NCI-H510A (cell line): ENCODE results near the gene DAPK1.

Experiments used
- DNase-seq: peaks from one replicate; lab custom pipeline; 2025; lab: John Stamatoyannopoulos, UW

The DAPK1 gene

DNA sequence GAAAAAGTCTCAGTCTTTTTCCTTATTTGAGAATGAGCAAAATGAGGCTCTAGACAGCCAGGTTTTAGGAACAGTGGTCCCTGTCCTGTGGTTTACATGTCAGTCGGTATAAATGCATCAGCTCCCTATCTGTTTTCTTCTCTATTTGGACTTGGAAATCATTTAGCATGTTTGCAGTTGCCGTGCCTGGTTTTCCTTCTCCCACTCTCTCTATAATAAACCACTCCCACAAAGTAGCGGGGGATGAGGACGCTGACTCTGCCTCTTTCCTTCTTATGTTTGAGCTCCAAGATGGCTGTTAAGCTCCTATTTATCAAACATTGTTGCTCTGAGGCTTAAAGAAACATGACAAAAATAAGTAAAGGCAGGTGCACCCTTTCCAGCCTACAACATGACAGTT is 171.1 kb downstream of the DAPK1 start:
- DNase-seq, result no peak

DNA sequence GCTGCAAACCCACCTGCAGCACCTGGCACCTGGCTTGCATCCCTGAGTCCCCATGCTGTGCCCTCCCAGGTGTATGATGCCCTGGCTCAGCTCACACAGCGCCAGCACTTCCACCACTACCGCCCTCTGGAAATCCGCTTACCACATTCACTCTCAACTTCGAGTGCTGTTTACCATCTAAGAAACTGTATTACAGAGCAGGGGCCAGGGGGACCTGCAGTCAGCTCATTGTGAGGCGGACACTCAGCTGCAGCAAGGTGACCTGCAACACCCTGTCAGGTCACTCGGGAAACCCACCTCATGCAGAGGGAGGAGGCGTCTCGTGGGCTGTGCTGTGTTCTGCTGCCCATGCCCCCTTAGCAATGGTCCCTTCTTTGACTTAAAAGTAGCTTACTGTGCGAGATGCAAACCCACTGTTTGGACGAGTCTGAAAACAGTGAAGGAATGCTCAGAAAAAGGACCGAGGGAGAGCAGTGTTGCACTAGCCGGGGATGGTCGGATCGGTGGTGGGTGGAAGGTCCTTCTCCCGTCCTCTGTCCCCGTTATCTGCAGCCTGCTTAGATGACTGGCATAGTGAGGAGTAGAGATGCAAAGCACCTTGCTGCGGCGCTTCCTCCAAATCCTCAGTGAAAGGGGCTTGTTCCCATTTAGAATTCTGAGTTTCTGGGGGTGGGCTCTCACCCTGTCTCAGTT is 173.1 kb downstream of the DAPK1 start:
- DNase-seq, result no peak

DNA sequence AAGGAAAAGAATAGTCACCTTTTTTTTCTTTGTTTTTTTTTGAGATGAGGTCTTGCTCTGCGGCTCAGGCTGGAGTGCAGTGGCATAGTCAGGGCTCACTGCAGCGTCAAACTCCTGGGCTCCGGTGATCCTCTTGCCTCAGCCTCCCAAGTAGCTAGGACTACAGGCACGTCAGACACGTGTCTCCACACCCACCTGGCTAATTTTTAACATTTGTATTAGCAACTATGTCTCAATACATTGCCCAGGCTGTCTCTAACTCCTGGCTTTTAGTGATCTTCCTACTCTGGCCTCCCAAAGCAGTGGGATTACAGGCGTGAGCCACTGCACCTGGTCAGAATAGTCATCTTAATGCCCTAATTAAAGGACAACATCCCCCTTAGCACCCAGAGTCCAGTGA is 173.8 kb downstream of the DAPK1 start:
- DNase-seq, result no peak

DNA sequence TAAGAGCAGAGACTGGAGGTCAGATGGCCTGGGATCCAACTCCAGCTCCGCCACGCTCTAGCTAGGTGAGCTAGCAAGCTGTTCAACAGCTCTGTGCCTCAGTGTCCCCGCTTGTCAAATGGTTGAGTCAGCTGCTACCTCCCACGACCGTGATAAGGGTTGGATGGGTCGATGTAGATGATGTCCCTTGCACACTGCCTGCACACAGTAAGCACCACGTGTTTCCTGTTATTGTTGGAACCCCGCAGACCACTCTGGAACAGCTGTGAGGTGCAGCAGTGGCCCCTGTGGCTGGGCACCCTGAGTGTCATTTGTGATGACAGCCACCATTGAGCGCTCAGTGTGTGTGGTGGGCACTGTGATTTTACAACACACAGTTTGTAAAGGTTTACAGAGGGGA is 174.3 kb downstream of the DAPK1 start:
- DNase-seq, result no peak

DNA sequence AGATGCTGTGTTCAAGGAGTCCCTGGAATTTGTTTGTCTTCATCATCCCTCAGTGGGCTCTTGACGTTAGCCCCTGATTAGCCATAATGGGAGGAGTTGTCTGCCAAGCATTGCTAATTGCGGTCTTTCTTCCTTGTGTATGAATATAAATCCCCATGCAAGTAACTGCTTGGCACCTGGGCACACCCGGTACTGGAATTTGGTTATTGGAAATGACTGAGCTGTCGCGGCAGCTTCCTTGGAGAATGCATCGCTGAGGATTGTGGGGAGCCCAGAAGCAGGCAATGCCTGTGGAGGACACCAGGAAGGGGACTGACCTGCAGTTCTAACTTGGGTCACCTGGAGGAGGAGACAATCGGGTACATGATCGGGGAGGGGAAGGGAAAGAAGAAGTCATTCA is 174.9 kb downstream of the DAPK1 start:
- no peak for DNase-seq

DNA sequence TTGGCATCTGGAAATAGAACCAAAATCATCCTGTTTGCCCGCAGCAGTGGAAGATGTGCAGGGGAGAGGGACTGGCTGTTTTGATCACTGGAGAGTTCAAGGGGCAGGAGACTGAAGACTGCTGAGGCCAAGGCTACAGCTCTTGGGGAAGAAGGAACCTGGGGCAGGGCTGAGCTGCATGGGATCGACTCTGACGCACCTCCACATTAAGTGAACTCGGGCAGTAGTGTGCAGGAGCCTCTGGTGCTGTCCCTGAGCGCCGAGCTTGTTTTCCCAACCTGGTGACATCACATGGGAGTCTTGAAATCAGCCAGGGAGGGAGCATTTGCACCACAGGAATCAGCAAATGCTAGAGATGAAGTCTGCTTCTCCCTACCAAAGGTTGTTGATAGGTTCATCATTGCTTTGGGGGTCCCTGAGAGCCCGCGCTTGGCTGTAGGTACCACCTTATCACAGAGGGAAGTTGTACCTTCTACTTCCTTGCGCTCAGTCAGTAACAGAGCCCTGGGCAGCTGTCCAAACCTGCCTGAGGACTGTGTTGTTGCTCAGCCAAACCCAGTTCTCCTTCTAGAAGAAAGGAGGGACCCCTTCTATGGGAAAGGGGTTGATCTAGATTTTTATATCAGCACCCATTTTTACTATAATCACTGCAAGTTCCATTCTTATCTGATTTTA is 175.9 kb downstream of the DAPK1 start:
- no peak for DNase-seq

DNA sequence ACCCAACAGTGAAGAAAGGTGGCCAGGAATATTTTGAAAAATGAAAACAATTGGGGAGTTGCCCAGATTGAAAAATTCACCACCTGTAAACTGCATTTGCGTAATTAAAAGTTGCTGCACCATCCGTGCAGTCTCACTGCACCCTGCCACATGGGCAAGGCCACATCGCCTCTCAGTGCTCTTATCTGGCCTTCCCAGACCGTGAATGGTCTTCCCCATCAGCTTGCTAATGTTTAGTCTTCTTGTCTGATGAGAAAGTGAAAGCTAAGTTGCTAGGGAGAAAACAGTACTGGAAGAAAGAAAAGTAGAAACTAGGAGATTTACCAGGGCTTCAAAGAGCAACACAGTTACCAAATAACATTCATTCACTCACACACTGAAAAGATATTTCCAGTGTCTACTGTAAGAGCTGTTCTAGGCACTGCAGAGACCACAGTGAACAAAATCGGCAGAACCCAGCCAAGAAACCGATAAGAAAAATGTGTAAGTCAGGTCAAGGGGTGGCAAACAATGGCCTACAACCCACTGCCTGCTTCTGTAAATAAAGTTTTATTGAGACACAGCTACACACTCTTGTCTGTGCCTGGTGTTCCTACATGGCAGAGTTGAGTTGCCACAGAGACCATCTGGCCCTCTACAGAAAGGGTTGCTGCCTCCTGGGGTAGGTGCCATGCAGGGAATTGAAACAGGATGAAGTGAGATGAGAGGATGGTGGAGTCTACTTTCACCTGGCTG is 177.1 kb downstream of the DAPK1 start:
- DNase-seq, result no peak

DNA sequence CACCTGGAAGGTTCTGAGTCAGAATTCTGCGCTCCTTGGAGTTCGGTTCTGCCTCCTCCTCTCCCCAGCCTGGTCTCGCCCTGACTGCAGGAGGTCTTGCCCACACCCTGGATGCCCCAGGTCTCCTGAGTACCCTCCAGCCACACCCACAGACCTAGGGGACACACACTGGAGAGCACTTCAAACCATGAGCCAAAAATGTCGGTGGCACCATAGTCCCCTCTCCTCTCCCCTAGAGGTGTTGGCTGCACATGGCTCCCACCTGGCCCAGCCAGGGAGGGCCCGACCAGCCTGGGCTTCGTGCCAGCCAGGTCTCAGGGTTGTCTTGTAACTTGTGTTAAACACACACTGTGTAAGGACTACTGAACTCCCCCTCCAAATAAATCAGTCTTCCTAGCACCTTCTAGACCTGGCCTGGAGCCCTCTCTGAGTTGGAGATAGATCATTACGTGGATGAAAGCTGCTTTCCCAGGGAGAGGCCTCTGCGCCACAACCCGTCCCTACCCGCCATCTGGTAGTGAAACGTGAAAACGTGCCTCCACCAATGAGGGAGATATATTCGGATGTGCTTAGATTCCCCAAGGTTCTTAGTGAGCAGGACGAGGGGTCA is 178.3 kb downstream of the DAPK1 start:
- no peak for DNase-seq

DNA sequence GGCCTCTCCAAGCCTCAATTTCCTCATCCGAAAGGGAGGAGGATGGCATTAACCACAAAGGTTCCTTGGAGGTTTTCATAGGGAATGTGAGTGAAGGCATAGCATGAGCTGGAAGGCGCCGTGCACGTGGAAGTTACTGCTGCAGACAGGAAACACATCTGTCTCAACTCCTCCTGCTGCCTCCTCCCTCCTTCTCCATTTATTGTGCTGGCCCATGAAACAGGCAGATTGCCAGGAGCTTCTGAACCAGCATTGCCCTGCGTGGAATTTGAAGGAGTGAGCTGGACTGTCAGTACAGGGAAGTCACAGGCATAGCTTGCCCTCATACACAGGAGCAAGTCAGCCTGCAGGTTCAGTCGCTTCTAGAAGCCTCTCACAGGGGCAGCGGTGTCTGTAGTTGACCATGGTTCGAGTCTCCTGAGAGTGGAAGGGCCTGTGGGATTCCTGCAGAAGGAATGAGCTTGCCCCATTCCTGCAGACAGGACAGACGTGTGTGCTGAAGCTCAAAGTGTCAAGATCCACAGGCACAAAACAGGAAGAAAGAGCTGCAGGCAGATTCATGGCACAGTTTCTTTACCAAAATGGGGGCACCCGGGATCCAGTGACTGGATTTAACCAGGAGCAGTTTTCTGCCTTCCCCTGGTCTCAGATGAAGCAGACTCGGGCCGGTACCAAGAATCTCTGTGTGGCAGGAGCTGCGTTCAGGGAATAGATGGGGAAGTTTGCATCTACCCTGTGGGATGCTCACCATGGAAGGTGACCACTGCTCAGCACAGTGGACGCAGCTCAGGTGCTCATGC is 179.5 kb downstream of the DAPK1 start:
- no peak for DNase-seq

DNA sequence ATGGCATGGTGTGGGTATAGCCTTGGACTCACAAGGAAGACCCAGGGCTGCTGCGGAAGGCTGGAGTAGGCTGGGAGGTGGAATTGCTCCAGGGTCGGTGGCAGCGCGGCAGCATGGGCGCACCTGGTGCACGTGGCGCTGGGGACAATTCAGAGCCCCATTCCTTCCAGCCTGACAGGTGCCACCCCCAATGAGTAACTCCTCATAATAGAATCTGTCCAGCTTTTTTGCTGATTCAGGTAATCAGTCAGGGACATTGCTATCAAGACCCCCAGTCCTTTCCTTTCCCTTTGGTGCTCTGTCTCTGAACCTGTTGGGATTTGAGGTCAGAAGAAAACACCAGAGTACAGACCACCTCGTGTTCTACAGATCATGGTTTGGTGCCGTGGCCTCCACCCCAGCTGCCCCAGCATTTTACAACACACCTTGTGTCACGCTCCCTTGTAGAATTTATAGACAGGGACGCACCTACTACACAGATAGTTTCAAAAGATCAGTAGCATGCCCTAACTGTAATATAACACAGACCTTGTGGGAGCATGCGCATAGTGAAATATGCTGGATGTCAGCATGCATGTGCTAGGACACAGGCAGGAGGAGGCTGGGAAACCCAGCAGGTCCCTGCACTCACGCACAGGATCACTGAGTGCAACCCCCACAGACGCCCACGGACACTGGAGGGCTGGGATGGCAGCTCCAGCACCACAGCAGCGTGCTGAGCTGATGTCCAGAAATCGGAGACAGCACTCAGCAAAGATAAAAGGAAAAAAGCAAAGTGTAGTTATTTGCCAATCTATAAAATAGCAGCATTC is 180.3 kb downstream of the DAPK1 start:
- DNase-seq, result no peak

DNA sequence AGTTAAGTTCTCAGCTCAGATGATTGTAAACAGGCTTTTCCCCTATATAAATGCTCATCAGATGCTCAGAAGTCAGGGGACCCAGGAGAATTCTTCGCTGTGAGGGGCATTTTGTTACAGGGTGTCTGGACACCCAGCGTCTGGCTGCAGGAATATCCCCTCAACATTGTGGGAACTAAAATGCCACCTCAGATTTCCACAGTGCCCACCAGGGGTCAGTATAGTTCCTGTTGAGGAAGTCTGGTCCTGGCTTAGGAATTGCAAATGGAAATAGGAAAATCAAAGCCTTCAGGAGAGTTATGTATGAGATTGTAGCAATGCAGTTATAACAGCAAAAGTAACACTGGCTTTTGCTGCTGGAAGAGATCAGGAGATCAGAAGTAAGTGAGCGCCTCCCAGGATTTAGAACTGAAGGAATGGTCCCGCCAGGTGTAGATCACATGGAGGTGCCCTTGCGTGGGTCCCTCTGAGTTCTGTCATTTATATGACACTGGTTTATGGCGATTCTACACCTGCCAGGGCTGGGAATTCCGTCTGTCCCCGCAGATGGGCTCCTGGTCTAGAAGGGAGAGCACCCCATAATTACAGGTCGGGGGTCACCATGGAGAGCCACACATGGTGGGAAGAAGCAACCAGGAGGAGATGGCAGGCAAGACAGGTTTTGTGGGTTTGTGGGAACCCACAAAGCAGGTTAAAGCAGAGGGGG is 181.1 kb downstream of the DAPK1 start:
- no peak for DNase-seq

DNA sequence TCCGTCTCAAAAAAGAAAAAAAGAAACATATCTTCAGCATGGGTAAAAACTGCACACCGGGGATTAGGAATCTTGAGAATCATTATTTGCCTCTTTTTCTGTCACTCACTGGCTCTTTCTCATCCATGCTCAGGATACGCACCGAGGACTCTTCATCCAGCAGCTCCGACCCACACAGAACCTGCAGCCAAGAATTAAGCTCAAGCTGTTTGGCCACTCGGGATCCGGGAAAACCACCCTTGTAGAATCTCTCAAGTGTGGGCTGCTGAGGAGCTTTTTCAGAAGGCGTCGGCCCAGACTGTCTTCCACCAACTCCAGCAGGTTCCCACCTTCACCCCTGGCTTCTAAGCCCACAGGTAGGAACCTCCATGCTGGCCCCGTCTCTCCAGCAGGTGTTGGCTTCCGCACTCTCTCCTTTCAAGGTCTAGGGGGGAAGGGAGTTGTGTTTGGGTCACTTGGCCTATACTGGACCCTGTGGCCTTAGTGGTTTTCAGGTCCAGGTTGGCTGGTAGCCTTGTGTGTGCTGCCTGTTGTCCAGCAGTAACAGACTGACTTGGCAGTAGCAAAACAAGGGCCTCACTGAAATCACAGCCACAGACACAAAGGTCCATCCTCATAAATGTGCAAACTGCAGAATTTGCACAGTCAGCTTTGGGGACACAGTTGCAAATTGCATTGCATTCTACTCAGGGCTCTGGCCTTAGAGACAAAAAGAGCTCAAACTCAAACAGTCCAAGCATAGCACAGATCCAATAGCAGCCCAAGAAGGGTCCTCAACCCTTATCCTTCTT is 183.8 kb downstream of the DAPK1 start:
- DNase-seq, result no peak

DNA sequence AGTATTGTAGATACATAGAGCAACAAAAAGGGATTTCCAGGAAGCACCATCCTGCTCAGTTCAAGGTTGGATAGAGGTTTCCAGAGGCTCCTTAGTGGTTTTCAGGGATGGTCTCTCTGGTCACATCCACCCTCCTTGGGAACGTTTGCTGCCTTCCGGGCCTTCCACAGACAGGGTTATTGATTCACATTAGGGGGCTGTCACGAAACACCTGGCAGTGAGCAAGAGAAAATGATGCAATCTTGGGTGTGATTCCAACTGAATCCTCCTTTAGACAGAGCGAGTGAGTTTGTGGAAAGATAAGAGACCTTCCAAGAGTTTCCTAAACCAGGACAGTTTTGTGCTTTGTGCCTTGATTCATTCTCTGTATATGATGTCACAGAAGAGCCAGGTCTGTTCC is 184.4 kb downstream of the DAPK1 start:
- no peak for DNase-seq

DNA sequence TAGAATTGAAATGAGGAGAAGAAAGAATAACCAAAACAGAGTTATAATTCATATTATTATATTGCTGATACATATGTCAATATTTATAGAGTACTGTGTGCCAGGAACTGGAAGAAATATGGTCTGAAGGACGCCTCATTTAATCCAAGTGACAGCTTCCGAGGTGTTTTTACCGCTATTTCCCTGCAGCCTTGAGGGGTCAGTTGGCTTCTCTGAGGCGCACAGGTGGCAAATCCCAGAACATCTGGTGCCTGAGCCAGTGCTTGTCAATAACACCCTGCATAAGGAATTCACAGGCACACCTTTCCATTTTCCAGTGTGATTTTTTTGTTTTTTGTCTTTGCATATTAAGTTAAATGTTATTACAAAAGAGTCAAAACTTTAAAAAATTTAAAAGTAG is 185.0 kb downstream of the DAPK1 start:
- DNase-seq, result no peak

DNA sequence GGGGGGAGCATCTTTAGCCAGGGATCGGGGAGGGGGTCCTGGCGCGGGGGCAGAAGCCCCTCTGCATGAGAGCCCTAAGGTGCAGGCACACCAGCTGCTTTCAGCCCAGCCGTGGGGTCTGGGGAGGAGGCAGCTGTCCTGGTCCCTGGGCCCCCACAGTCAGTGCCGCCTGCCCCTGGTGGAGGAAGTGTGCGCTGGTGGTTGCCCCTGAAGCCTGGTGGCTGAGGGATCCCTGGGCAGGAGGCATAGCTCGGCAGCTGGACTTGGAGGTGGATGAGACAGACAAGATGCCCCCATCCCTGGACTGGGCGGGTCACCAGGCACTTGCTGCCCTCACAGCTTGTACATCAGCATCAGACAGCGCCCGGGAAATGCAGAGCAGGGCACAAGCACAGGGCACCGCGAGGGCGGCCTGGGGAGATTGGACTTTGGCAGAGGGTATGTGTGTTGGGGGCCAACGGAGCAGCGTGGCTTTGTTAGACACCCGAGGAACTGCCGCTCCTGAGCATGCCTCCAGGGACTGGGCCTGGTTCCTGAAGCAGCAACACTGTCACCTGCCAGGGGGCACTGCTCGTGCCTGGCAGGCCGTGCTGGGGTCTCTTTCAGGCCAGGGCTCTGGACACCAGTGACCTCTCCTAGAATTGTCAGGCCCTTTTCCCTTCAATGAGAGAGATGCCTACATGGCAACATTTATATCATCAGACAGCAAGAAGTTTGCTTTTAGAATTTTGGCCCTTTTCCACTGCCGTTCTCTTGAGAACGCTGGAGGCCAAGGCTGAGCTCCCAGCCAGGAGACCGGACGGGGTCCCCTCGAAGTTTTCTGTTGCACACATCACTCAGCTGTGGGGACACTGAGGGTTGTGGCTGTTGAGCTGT is 186.3 kb downstream of the DAPK1 start:
- no peak for DNase-seq

DNA sequence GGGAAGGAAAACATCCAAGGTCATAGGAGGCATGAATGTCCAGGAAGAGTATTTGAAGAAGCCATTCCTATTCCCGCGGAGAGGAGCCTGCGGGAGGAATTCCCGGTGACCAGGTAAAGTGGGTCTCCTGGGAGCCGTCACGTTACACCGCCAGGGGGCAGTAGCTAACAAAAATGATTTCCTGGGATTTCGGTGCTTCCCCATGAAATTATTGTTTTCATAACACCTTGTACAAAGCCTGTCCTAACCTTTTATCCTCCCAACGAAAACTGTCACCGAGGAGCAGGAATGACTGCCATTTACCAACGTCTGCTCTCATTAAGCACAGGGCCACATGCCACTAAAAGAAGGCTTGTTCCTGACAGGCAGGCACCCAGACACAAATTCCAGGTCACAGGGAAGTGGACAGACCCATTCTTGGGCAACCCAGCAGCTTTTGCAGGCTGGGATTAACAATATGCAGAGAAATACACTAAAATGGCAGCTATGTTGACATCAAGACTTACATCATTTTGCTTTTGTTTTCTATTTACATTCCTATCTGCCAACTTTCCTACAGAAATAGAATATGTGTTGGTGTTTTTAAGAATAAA is 187.1 kb downstream of the DAPK1 start:
- no peak for DNase-seq

DNA sequence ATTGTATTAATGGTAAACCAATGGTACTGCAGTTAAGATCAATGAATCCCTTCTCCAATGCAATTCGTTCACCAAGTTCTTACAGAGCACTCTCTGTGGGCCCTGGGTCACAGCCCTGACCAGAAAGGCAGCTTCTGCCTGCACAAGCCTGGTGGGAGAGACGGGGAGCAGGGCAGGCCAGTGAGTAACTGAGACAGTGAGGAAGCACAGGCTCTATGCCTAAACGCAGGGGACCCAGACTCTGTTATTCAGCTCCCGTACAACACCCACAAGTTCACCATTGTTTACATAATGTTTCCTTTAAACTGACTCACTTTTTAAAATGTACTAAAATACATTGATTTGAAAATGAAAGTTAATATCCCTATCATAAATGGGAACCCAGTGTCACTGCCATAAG is 187.8 kb downstream of the DAPK1 start:
- no peak for DNase-seq

DNA sequence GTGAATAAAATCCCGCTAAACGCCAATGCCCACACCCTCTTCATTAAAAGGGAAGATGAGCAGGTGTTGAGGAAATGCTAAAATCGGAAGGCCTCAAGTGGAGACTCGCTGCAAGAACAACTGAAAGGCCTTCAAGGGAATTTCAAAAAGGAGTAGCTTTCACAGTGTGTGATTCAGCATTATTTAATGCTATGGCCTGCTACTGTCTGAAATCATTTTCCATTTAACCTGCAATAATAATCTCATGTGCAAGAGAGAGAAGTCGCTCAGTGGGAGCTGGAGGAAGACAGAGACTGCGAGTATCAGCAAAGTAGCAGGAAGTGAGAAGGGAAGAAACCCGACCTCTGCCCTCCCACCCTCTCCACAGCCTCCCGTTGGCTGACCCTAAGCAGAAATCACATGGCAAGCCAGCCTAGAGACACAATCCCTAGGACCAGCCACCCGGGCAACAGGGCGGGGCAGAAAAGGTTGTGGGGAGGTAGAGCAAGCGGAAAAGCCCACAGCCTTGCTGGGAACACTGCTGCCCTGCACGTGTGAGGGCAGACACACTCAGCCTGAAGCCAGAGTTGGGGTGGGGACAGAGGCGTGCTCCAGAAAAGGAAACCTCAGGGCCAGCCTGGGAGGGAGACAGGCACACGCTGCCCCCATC is 188.3 kb downstream of the DAPK1 start:
- DNase-seq, result no peak
